GM18858 (cell line): Measurements from ENCODE around the gene EYS.

ENCODE experiments used
- ATAC-seq: cut with Tn5 transposase; IDR thresholded peaks from one replicate; pipeline ENCODE4 v1.9.1; 2021; ENCODE audit not compliant: unreplicated experiment

EYS gene

GRCh38 chr6:64214373-64214772 is 1492.7 kb downstream of the EYS start:
- no peak for ATAC-seq

DNA sequence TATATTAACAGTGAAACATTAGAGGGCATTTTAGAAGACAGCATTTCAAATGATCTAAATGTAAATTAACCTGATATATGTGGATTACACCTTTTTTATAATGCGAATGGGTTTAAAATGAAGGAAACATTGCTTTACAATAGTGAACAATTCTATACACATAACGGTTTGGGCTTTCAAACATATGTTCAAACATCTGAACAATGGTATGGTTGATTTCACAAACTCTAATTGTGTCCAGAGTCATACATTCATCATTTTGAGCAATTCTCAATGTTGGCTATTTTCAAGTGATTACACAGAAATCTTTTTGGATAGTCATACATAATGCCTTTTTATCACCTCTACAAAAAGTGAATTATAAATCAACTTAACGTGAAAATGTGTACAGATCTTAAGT is 1493.3 kb downstream of the EYS start:
- ATAC-seq = no peak

- no peak for ATAC-seq
Observed at GRCh38 chr6:64197246-64197645, 1509.8 kb downstream of the EYS start.

DNA sequence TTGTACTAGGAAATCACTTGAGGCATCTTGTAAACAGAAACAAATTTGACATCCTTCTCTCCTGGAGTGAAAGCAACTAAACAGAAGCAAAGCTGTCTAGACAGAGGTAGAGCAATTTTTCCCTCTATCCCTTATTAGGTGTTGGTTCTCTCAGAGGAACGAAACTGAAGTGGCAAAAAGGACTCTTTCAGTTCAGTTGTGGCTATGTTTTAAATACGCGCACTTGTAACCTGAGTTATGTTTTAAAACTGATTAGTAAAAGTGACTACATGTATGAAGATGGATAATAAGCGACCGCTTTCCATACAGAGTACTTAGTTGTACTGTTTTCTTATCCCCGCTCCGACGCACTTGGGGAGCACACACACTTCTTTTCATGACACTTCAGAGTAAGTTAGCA is 1520.4 kb downstream of the EYS start:
- ATAC-seq = no peak

DNA sequence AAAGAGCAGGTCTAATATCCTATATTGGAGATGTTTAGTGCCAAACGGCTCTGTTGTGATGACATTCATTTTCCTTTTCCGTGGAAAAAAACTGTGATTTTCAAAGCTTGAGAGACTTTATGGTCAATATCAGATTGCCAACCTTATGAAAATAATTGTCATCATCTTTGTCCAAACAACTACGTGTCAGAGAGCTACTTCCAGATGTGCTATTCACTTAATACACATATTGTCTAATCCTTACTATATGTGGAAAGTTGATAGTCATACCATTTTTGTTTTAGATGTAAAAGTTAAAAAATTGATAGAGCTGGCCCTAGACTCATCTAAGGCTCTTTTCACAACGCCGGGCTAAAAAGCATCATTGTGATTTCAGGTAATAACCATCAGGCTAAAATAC is 1521.4 kb downstream of the EYS start:
- ATAC-seq = no peak

- ATAC-seq = no peak
Observed at GRCh38 chr6:64175296-64175695, 1531.7 kb downstream of the EYS start.

DNA sequence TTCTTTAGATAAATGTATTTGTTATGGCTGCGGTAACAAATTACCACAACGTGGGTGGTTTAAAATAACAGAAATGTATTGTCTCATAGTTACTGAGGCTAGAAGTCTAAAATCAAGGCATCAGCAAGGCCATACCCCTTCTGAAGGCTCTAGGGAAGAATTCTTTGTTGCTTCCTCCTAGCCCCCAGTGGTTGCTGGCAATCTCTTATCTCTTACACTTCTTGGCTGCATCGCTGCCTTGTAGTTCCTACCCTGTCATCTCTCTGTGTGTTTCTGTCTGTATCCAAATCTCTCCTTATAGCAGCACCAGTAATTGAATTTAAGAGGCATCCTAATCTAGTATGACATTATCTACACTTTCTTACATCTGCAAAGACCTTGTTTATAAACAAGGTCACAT is 1536.7 kb downstream of the EYS start:
- ATAC-seq = no peak

GRCh38 chr6:64160486-64160885 is 1546.5 kb downstream of the EYS start:
- no peak for ATAC-seq

GRCh38 chr6:64155063-64155462 is 1552.0 kb downstream of the EYS start:
- no peak for ATAC-seq

- no peak for ATAC-seq
Observed at GRCh38 chr6:64146876-64147275, 1560.2 kb downstream of the EYS start.

- no peak for ATAC-seq
Observed at GRCh38 chr6:64146094-64146493, 1560.9 kb downstream of the EYS start.

DNA sequence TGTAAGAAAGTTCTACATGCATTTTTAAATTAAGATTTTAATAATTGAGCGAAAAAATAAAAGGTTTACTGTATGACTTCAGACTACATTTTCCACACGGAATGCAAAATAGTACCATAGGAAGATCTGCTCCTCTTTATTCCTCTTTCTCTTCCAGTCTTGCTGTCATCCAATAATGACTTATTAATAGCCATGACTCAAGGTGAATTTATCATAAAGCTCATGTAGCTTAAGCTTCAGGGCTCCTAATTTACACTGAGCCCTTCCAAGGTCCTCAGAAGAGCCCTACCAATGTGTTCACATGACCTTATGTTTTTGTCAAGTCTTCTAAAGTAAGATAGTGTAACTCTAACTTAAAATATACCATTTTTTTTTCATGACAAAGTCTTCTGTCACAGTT is 1561.4 kb downstream of the EYS start:
- no peak for ATAC-seq

GRCh38 chr6:64143101-64143500 is 1563.9 kb downstream of the EYS start:
- no peak for ATAC-seq

DNA sequence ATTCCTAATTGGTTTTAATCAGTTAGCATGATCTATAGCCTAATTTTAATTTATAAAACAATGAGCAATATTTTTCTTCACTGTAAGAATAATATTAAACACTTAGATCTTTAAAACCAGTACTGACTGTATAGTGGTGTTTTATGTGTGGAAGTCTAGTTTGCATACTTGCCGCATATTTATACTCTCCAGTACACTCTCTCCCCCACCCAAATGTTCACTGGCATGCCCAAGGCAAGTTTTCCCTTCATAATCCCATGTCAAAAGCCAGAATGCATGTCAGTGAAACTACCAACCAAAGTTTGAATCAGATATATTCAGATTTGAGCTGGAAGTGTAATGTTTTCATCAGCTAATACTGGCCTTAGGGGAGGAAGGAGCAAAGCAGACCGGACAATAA is 1565.3 kb downstream of the EYS start:
- ATAC-seq = no peak

DNA sequence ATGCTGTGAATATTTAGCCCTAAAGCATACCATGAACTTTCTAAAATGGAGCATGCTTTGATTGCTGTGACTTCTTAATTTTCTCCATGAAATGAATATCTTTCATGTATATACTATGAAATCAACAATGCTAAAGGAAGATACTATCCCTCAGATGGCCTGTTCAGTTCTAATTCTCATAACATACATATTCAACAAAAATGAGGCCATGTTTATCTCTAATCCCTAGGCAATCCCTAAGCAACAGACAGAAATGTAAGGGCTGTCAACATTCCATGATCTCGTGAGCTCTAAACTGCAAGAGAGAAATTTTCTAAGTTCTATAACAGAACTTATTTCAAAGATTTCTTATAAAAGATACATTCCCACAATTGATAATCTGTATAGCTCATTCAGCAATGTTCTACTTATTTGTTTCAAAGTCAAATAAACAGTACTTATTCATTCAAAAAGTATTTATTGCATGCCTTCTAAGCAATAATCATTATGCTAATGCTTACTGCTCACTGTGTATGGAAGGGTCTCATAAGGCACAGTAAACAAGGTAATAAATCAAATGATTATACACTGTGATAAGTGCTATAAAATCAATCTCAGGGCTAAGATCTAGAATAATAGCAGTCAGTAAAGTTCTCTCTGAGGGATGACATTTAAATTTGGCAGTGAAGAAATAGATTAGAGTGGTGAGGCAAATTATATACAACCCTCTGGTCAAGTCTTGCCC is 1578.6 kb downstream of the EYS start:
- ATAC-seq = no peak

DNA sequence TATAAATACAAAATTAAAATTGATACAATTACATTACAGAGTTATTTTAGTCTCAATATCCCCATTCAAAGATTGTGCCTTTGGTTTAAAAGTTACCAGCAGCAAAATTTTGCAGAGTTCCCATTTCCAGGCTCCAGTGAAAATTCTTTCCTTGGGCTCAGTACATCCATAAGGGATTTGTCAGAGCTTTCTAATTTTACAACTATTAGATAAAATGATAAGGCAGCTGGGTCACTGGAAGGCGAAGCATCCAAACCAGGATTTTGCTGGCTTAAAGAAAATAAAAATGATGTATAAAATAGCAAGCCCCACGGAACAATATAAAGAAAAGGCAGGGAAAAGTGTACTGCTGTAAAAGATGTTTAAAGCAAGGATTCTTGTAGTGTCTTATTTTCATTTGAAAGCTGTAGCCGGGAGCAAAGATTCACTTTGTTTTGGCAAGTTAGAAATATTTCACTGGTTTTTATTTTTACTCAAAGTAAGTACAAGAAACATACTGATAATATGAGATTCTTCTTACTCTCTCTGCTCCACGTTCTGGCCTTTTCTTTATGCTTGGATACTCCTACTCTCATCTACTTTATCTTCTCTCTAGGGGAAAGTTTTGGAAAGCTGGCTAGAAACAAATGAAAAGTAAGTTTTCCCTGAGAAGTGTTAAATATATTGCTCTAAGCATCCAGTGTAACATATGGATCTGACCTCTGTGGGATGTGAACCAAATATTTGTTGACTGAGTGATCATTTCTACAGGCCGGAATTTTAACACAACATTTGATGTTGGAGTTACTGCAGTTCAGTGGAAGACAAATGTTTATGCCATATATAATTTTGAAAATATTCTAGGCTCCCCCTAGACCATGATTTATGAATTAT is 1583.0 kb downstream of the EYS start:
- ATAC-seq = no peak

GRCh38 chr6:64122712-64123375 is 1584.2 kb downstream of the EYS start:
- no peak for ATAC-seq

- no peak for ATAC-seq
Observed at GRCh38 chr6:64121011-64121565, 1585.9 kb downstream of the EYS start.

GRCh38 chr6:64113704-64114103 is 1593.3 kb downstream of the EYS start:
- no peak for ATAC-seq

DNA sequence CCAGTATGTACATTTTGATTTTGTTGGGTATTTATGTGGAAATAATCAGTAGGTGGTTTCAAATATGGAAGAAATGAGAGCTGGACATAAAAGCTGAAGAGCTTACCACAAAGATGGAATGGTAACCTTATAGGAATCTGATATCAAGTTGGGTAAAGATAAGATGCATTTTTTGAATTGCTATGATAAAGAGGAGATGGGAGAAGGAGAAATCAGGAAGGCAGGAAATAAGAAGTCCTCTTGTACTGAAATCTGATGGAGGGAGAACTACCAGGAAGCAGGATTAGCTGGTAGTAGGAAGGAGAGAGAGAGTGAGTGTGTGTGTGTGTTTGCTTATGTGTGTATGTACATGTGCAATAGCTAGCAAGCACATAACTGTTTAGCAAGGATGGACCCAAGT is 1603.0 kb downstream of the EYS start:
- no peak for ATAC-seq

GRCh38 chr6:64103480-64103879 is 1603.5 kb downstream of the EYS start:
- no peak for ATAC-seq
